ENCODE results near the gene LRP1.

LRP1 gene

DNA sequence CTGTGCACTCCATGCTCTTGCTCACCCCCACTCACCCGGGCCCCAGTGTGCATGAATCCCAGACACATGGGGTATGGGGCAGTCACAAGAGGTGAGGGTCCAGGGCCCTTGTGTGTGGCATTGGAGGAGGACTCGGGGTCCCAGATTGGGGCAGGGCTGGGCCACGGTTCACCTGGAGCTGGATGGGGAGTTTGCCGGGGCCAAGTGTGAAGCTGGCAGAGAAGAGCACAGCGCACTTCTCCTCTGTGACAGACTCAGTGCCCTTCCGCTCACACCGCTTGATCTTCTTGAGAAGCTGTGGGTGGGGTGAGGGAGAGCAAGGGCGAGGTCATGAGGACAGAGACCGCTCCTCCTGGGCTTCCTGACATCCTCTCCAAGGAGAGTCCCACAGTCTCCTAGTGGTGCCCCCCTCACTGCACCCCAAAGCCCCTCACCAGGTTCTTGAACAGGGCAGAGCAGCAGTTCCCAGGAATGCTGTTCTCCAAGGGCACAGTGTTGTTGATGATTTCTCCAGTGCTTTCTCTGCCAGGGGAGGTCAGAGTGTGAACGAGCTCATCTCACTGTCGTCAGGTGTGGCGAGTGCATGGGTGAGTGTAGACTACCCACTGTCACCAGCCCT, 23.9 kb upstream of the LRP1 start:
- no peak overlapping the region for H3K27ac ChIP-seq
- TF ChIP-seq CTCF (conservative IDR thresholded peaks at IDR 0.05): no peak
- no peak for TF ChIP-seq ZFX (IDR thresholded peaks at IDR 0.05)

DNA sequence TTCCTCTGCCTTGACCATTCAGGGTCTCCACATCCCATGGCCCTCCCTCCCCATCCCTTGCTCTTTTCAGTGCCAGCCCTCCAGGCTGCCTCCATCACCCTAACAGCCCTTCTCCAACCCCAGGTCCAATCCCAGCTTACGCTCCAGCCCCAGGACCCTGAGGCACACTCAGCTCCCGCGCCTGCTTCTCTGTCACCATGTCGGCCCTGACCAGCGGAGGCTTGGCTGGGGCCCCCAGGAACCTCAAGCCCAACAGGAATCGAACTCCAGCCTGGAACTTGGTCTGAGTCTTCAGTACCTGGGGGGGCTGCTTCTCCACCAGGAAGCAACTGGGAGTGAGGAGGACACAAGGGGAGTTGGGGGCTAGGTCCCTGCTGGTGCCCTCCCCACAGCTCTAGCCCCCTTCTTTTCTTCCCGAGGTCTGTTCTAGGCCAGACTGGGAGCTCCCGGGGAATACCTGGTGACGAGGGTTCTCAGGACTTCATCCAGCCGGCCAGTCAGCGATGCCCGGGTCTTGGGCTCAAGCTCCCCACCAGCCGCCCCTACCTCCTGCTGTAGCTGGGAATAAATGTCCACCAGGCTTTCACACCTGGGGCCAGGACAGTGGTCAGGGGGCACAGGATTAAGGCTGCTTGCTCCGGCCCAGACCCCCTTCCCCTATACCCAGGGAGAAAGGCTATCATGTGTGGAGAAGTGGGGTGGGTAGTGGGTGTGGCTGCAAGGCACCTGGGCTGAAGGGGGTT, 23.1 kb upstream of the LRP1 start:
- H3K27ac ChIP-seq: no peak overlapping the region
- no peak for TF ChIP-seq CTCF (conservative IDR thresholded peaks at IDR 0.05)
- TF ChIP-seq ZFX (IDR thresholded peaks at IDR 0.05): no peak

GRCh38 chr12:57106021-57106708, 22.1 kb upstream of the LRP1 start:
- H3K27ac ChIP-seq: no peak overlapping the region
- TF ChIP-seq CTCF (conservative IDR thresholded peaks at IDR 0.05) (no peak), ZFX (IDR thresholded peaks at IDR 0.05) (no peak)

GRCh38 chr12:57107456-57108155, 20.7 kb upstream of the LRP1 start:
- H3K27ac ChIP-seq: no peak overlapping the region
- TF ChIP-seq ZFX (IDR thresholded peaks at IDR 0.05) (no peak), CTCF (conservative IDR thresholded peaks at IDR 0.05) (no peak)

GRCh38 chr12:57109207-57110103, 18.8 kb upstream of the LRP1 start:
- no peak overlapping the region for H3K27ac ChIP-seq
- no peak for TF ChIP-seq ZFX (IDR thresholded peaks at IDR 0.05)
- TF ChIP-seq CTCF (conservative IDR thresholded peaks at IDR 0.05): no peak

GRCh38 chr12:57110104-57111030, 17.9 kb upstream of the LRP1 start:
- no peak for TF ChIP-seq ZFX (IDR thresholded peaks at IDR 0.05)
- TF ChIP-seq CTCF (conservative IDR thresholded peaks at IDR 0.05): no peak
- no peak overlapping the region for H3K27ac ChIP-seq
